Measurements from ENCODE around the gene CCDC107.
A peak's percentile ranks its signal among the peaks of the same experiment; 100 is the strongest.

The CCDC107 gene

GRCh38 chr9:35680331-35681105 lies 22.4 kb downstream of the CCDC107 start:
- Histone ChIP-seq H2BK5ac (ENCODE audit: low read length) (no peak overlapping the region), H3K4me1 (ENCODE audit: control insufficient read depth, low read depth, low read length) (peaks cover 4% of the 10 kb centered on the region), H4K8ac (ENCODE audit: low read depth, low read length) (no peak overlapping the region), H3K4me2 (ENCODE audit: low read length) (no peak overlapping the region), H3K27ac (ENCODE audit: low read depth, low read length) (no peak overlapping the region), H3K56ac (ENCODE audit: low read length) (no peak overlapping the region), H3K36me3 (ENCODE audit: control insufficient read depth, insufficient read depth, low read length) (peaks cover 11% of the 10 kb centered on the region), H3K4me3 (ENCODE audit: low read length) (no peak overlapping the region), H2AK5ac (ENCODE audit: low read length) (no peak overlapping the region), H4K5ac (ENCODE audit: low read length) (no peak overlapping the region), H3K4ac (ENCODE audit: low read depth, low read length) (no peak overlapping the region), H3K79me1 (ENCODE audit: low read length) (no peaks in the 10 kb centered on the region), H3K23ac (ENCODE audit: low read length) (no peak overlapping the region), H3K18ac (ENCODE audit: low read length) (no peak overlapping the region), H2BK120ac (ENCODE audit: low read depth, low read length) (no peak overlapping the region), H3K27me3 (ENCODE audit: insufficient read depth, low read length, poor library complexity) (no peaks in the 10 kb centered on the region), H3K79me2 (ENCODE audit: control insufficient read depth, insufficient read depth, low read length) (no peaks in the 10 kb centered on the region), H2BK15ac (replicated peaks; ENCODE audit: low read depth) (no peak overlapping the region), H3K9ac (ENCODE audit: low read length) (no peak overlapping the region)
- DNase-seq = peak; percentile 95
- no CpG with 5 or more reads among the region's 15 CpGs for WGBS (ENCODE audit: extremely low coverage, insufficient coverage, low lambda C conversion rate)

GRCh38 chr9:35681341-35682002 lies 23.4 kb downstream of the CCDC107 start:
- Histone ChIP-seq H2AK5ac (ENCODE audit: low read length) (no peak overlapping the region), H4K5ac (ENCODE audit: low read length) (no peak overlapping the region), H3K27ac (ENCODE audit: low read depth, low read length) (no peak overlapping the region), H3K27me3 (ENCODE audit: insufficient read depth, low read length, poor library complexity) (no peaks in the 10 kb centered on the region), H3K79me1 (ENCODE audit: low read length) (peaks cover 3% of the 10 kb centered on the region), H3K36me3 (ENCODE audit: control insufficient read depth, insufficient read depth, low read length) (peaks cover 11% of the 10 kb centered on the region), H3K9ac (ENCODE audit: low read length) (no peak overlapping the region), H3K4ac (ENCODE audit: low read depth, low read length) (no peak overlapping the region), H2BK15ac (replicated peaks; ENCODE audit: low read depth) (no peak overlapping the region), H3K18ac (ENCODE audit: low read length) (no peak overlapping the region), H2BK120ac (ENCODE audit: low read depth, low read length) (no peak overlapping the region), H2BK5ac (ENCODE audit: low read length) (no peak overlapping the region), H3K56ac (ENCODE audit: low read length) (no peak overlapping the region), H3K4me2 (ENCODE audit: low read length) (no peak overlapping the region), H3K23ac (ENCODE audit: low read length) (no peak overlapping the region), H3K4me1 (ENCODE audit: control insufficient read depth, low read depth, low read length) (no peaks in the 10 kb centered on the region), H3K79me2 (ENCODE audit: control insufficient read depth, insufficient read depth, low read length) (no peaks in the 10 kb centered on the region), H3K4me3 (ENCODE audit: low read length) (no peak overlapping the region), H4K8ac (ENCODE audit: low read depth, low read length) (no peak overlapping the region)
- no CpG with 5 or more reads among the region's 3 CpGs for WGBS (ENCODE audit: extremely low coverage, insufficient coverage, low lambda C conversion rate)
- DNase-seq = no peak

- Histone ChIP-seq H3K18ac (ENCODE audit: low read length) (no peak overlapping the region), H3K36me3 (ENCODE audit: control insufficient read depth, insufficient read depth, low read length) (peaks cover 11% of the 10 kb centered on the region), H3K4me2 (ENCODE audit: low read length) (no peak overlapping the region), H2AK5ac (ENCODE audit: low read length) (no peak overlapping the region), H3K27ac (ENCODE audit: low read depth, low read length) (no peak overlapping the region), H3K79me1 (ENCODE audit: low read length) (peaks cover 8% of the 10 kb centered on the region), H3K9ac (ENCODE audit: low read length) (no peak overlapping the region), H2BK15ac (replicated peaks; ENCODE audit: low read depth) (no peak overlapping the region), H3K79me2 (ENCODE audit: control insufficient read depth, insufficient read depth, low read length) (no peaks in the 10 kb centered on the region), H2BK5ac (ENCODE audit: low read length) (no peak overlapping the region), H3K4ac (ENCODE audit: low read depth, low read length) (no peak overlapping the region), H4K5ac (ENCODE audit: low read length) (no peak overlapping the region), H2BK120ac (ENCODE audit: low read depth, low read length) (no peak overlapping the region), H3K23ac (ENCODE audit: low read length) (no peak overlapping the region), H3K4me1 (ENCODE audit: control insufficient read depth, low read depth, low read length) (no peaks in the 10 kb centered on the region), H3K56ac (ENCODE audit: low read length) (no peak overlapping the region), H3K4me3 (ENCODE audit: low read length) (no peak overlapping the region), H3K27me3 (ENCODE audit: insufficient read depth, low read length, poor library complexity) (no peaks in the 10 kb centered on the region), H4K8ac (ENCODE audit: low read depth, low read length) (no peak overlapping the region)
- no peak for DNase-seq
- WGBS (ENCODE audit: extremely low coverage, insufficient coverage, low lambda C conversion rate) = no CpG with 5 or more reads among the region's 6 CpGs
Measured at GRCh38 chr9:35682051-35682450, 24.0 kb downstream of the CCDC107 start.

GRCh38 chr9:35682520-35683315 lies 24.6 kb downstream of the CCDC107 start:
- no peak overlapping the region for H3K4ac ChIP-seq (ENCODE audit: low read depth, low read length)
- no peak overlapping the region for H2BK120ac ChIP-seq (ENCODE audit: low read depth, low read length)
- H3K4me2 ChIP-seq (ENCODE audit: low read length) = no peak overlapping the region
- no peak overlapping the region for H2BK5ac ChIP-seq (ENCODE audit: low read length)
- no peak overlapping the region for H4K5ac ChIP-seq (ENCODE audit: low read length)
- WGBS (ENCODE audit: extremely low coverage, insufficient coverage, low lambda C conversion rate) = no CpG with 5 or more reads among the region's 10 CpGs
- H2AK5ac ChIP-seq (ENCODE audit: low read length) = no peak overlapping the region
- H3K4me3 ChIP-seq (ENCODE audit: low read length) = no peak overlapping the region
- H3K27ac ChIP-seq (ENCODE audit: low read depth, low read length) = no peak overlapping the region
- DNase-seq = no peak
- peaks cover 12% of the 10 kb centered on the region for H3K79me1 ChIP-seq (ENCODE audit: low read length)
- H3K18ac ChIP-seq (ENCODE audit: low read length) = no peak overlapping the region
- peaks cover 11% of the 10 kb centered on the region for H3K36me3 ChIP-seq (ENCODE audit: control insufficient read depth, insufficient read depth, low read length)
- peaks cover 3% of the 10 kb centered on the region for H3K4me1 ChIP-seq (ENCODE audit: control insufficient read depth, low read depth, low read length)
- no peaks in the 10 kb centered on the region for H3K27me3 ChIP-seq (ENCODE audit: insufficient read depth, low read length, poor library complexity)
- no peak overlapping the region for H3K9ac ChIP-seq (ENCODE audit: low read length)
- peaks cover 3% of the 10 kb centered on the region for H3K79me2 ChIP-seq (ENCODE audit: control insufficient read depth, insufficient read depth, low read length)
- no peak overlapping the region for H4K8ac ChIP-seq (ENCODE audit: low read depth, low read length)
- no peak overlapping the region for H2BK15ac ChIP-seq (replicated peaks; ENCODE audit: low read depth)
- H3K56ac ChIP-seq (ENCODE audit: low read length) = no peak overlapping the region
- no peak overlapping the region for H3K23ac ChIP-seq (ENCODE audit: low read length)

- Histone ChIP-seq H3K79me1 (ENCODE audit: low read length) (peaks cover 18% of the 10 kb centered on the region), H2AK5ac (ENCODE audit: low read length) (no peak overlapping the region), H3K23ac (ENCODE audit: low read length) (no peak overlapping the region), H2BK120ac (ENCODE audit: low read depth, low read length) (no peak overlapping the region), H3K4ac (ENCODE audit: low read depth, low read length) (no peak overlapping the region), H3K4me1 (ENCODE audit: control insufficient read depth, low read depth, low read length) (peaks cover 7% of the 10 kb centered on the region), H3K56ac (ENCODE audit: low read length) (no peak overlapping the region), H3K4me3 (ENCODE audit: low read length) (no peak overlapping the region), H2BK15ac (replicated peaks; ENCODE audit: low read depth) (no peak overlapping the region), H3K9ac (ENCODE audit: low read length) (no peak overlapping the region), H3K36me3 (ENCODE audit: control insufficient read depth, insufficient read depth, low read length) (peaks cover 11% of the 10 kb centered on the region), H3K27ac (ENCODE audit: low read depth, low read length) (no peak overlapping the region), H3K4me2 (ENCODE audit: low read length) (no peak overlapping the region), H4K5ac (ENCODE audit: low read length) (no peak overlapping the region), H4K8ac (ENCODE audit: low read depth, low read length) (no peak overlapping the region), H2BK5ac (ENCODE audit: low read length) (no peak overlapping the region), H3K27me3 (ENCODE audit: insufficient read depth, low read length, poor library complexity) (no peaks in the 10 kb centered on the region), H3K79me2 (ENCODE audit: control insufficient read depth, insufficient read depth, low read length) (peaks cover 9% of the 10 kb centered on the region), H3K18ac (ENCODE audit: low read length) (no peak overlapping the region)
- WGBS (ENCODE audit: extremely low coverage, insufficient coverage, low lambda C conversion rate) = no CpG with 5 or more reads among the region's 2 CpGs
- no peak for DNase-seq
Measured at GRCh38 chr9:35683323-35683722, 25.2 kb downstream of the CCDC107 start.
